ENCODE results near the gene COL24A1.
"Not testable (repeated sequence)": the region's sequence is repeated elsewhere in the genome, so short reads cannot be mapped to it uniquely, and the experiment has no call there.

Gene COL24A1

GRCh38 chr1:85889870-85890269 lies 266.7 kb downstream of the COL24A1 start:
- no peak for DNase-seq (ENCODE audit: low read depth, low spot score)

DNA sequence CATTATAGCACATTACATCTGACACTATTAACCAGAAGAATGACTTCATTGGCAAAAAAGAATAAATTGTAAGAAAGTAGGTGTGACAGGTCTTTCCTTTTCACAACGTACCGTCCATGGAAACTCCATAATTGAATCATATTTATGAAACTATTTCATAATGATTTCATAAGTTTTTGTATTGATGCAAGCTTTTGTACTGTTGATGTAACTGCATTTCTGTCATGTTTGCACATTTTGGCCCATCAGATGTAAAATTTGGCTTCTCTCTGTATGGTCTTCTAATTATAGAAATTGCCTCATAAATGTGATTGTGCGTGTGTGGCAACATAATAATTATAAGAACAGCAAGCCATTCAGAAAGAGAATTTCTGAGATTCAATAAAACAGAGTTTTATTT lies 267.7 kb downstream of the COL24A1 start:
- no peak for DNase-seq (ENCODE audit: low read depth, low spot score)

GRCh38 chr1:85884372-85885035 lies 272.1 kb downstream of the COL24A1 start:
- DNase-seq (ENCODE audit: low read depth, low spot score), result peak; percentile 6

DNA sequence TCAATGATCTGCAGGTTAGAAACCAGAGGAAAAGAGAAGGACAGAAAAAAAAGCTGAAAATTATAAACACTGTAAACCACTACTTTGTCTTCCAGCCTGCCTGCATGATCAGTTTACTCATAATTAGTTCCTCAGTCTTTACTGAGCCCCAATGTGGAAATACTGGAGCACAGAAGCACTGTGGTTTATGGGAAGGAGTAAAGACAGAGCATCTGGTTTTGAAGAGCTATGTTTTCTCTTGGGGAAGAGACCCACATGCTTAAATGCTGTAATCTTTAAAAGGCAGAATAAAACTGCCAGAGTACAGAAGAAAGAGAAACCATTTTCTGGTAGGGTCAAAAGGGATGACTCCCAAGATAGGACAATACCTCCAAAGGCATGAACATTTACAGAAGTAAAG lies 289.4 kb downstream of the COL24A1 start:
- no peak for DNase-seq (ENCODE audit: low read depth, low spot score)

- DNase-seq (ENCODE audit: low read depth, low spot score), result no peak
These were observed 291.4 kb downstream of the COL24A1 start for GRCh38 chr1:85865213-85865612.

- DNase-seq (ENCODE audit: low read depth, low spot score), result no peak
These were observed 291.8 kb downstream of the COL24A1 start for GRCh38 chr1:85864727-85865126.

DNA sequence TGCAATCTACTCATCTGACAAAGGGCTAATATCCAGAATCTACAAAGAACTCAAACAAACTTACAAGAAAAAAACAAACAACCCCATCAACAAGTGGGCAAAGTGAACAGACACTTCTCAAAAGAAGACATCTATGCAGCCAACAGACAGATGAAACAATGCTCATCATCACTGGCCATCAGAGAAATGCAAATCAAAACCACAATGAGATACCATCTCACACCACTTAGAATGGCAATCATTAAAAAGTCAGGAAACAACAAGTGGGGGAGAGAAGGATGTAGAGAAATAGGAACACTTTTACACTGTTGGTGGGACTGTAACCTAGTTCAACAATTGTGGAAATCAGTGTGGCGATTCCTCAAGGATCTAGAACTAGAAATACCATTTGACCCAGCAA lies 292.9 kb downstream of the COL24A1 start:
- DNase-seq (ENCODE audit: low read depth, low spot score), result not testable (repeated sequence)

DNA sequence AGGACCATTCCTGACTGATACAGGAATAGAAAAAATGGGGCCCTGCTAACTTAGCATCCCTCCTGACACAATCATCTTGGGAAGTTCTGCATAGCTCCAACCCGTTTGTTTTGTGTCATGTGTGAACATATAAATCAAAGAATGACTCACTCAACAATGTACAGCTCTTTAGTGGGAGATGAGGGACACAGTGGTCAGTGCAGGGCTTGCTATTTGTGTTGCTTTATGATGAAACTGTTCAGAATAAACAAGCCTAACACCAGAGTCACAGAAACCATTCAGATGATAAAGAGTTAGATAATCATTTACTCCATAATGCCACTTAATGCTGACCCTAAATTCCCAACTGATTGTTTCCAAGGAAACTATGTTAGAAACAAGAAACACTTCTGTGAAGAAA lies 294.1 kb downstream of the COL24A1 start:
- no peak for DNase-seq (ENCODE audit: low read depth, low spot score)

DNA sequence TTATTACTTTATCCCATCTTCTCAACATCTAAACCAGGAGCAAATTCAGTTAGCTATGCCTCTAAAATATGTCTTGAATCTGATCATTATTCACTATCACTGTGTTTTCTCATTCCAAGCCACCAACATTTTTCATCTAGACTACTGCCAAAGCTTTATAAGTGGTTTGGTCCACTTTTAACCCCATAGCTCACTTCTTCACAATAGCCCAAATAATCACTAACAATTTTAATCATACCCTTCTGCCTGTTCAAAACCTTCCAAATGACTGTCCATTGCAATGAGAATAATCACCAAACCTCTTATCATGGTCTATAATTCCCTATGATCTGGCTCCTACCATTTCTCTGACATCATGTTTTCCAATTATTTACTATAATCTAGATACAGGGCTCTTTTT lies 298.6 kb downstream of the COL24A1 start:
- DNase-seq (ENCODE audit: low read depth, low spot score), result no peak

- DNase-seq (ENCODE audit: low read depth, low spot score), result peak; percentile 63
These were observed 306.3 kb downstream of the COL24A1 start for GRCh38 chr1:85850238-85850637.

- no peak for DNase-seq (ENCODE audit: low read depth, low spot score)
These were observed 306.9 kb downstream of the COL24A1 start for GRCh38 chr1:85849660-85850059.

- DNase-seq (ENCODE audit: low read depth, low spot score), result no peak
These were observed 309.2 kb downstream of the COL24A1 start for GRCh38 chr1:85847356-85847755.

- no peak for DNase-seq (ENCODE audit: low read depth, low spot score)
These were observed 309.9 kb downstream of the COL24A1 start for GRCh38 chr1:85846706-85847105.

DNA sequence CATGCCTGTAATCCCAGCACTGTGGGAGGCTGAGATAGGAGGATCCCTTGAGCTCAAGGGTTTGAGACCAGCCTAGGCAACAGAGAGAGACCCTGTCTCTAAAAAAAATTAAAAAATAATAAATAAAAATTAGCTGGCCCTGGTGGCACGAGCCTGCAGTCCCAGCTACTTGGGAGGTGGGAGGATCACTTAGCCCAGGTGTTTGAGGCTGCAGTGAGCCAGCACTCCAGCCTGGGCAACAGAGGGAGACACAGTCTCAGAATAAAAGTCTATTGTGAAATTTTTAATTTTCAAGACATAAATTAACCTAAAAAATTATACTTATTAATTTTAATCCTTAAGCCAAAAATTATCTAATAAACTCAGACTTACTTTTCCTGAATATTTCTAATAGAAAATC lies 317.1 kb downstream of the COL24A1 start:
- DNase-seq (ENCODE audit: low read depth, low spot score), result no peak

GRCh38 chr1:85838238-85838637 lies 318.3 kb downstream of the COL24A1 start:
- no peak for DNase-seq (ENCODE audit: low read depth, low spot score)

- DNase-seq (ENCODE audit: low read depth, low spot score), result no peak
These were observed 319.8 kb downstream of the COL24A1 start for GRCh38 chr1:85836736-85837135.

DNA sequence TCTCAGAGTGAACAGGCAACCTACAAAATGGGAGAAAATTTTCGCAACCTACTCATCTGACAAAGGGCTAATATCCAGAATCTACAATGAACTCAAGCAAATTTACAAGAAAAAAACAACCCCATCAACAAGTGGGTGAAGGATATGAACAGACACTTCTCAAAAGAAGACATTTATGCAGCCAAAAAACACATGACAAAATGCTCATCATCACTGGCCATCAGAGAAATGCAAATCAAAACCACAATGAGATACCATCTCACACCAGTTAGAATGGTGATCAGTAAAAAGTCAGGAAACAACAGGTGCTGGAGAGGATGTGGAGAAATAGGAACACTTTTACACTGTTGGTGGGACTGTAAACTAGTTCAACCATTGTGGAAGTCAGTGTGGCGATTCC lies 323.4 kb downstream of the COL24A1 start:
- not testable (repeated sequence) for DNase-seq (ENCODE audit: low read depth, low spot score)

DNA sequence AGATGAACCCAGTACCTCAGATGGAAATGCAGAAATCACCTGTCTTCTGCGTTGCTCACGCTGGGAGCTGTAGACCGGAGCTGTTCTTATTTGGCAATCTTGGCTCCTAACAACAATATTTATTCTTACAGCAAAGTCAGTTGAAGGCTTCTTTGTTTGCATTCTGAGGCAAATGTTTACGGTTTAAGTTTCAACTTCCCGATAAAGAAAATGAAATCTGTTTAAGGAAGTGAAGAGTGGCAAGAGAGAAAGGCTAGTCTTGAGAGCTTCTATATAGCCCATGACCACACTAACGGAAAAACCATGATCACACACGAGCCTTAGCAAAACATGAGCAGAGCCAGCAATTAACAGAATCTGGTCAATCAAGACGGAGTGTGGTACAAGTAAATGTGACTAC lies 325.7 kb downstream of the COL24A1 start:
- DNase-seq (ENCODE audit: low read depth, low spot score), result no peak

DNA sequence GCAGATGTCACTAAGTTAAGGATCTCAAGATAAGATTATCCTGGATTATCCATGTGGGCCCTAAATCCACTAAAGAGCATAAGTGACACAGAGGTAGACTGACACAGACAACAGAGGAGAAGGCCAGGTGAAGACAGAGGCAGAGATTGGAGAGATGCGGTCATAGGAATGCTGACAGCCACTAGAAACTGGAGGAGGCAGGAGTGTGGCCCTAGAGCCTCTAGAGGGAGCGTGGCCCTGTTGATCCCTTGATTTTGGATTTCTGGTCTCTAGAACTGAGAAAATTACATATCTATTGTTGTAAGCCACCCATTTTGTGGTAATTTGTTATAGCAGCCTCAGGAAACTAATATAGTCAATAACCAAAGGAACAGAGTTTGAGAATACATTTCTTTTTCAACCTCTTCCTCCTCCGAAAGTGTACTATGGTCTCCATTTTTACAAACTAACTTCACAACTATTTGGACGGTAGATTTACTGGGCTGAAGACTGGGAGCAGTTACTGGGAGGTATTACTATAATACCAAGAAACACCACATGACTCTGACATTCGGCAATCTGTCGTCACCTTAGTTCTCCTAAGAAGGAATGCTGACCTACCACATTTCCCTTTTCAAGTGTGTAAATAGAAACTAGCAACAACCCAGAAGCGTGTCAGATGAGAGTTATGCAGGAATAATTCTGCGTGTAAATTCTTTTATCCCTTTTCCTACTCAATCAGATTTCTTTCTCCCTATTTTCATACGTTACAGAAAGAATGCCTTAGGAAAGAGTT lies 332.3 kb downstream of the COL24A1 start:
- no peak for DNase-seq (ENCODE audit: low read depth, low spot score)

- no peak for DNase-seq (ENCODE audit: low read depth, low spot score)
These were observed 333.9 kb downstream of the COL24A1 start for GRCh38 chr1:85822696-85823095.

DNA sequence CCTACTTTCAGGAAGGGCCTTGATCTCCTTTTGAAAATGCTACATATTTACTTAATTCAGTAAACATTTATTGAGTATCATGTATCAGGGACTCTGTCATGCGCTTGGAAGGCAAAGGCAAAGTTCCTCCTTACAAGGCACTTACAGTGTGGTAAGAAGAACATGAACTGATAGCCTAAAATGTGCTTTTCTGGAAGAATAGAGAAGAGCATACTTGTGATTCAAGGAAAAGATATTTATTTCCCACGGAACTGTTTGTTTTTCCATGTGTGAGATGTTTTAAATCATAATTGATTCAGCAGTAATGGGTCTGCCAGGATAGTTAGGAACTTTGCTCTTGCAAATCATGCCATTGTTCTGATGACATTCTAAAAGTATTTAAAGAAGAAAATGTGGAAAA lies 338.2 kb downstream of the COL24A1 start:
- DNase-seq (ENCODE audit: low read depth, low spot score), result no peak

DNA sequence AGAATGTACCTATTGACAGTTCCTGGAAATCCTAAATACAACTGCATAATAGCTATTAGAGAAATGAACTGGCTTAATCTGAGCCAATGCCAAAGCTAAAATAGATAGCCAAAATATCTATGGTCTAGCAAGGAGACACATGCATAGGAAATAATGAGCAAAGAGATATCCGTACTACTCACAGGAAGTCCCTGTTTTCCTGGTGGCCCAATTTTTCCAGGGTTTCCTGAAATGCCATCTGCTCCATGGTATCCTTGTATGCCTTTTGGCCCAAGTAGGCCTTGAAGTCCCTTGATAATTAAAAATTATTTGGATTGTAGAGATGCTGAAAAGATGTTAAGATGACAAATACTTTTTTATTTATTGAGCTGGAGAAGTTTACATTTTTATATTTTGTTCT lies 340.0 kb downstream of the COL24A1 start:
- no peak for DNase-seq (ENCODE audit: low read depth, low spot score)

- no peak for DNase-seq (ENCODE audit: low read depth, low spot score)
These were observed 340.7 kb downstream of the COL24A1 start for GRCh38 chr1:85815906-85816305.

All from smooth muscle cell of the brain vasculature (primary cell).